ENCODE measurements around the gene MINPP1.

MINPP1 gene

DNA sequence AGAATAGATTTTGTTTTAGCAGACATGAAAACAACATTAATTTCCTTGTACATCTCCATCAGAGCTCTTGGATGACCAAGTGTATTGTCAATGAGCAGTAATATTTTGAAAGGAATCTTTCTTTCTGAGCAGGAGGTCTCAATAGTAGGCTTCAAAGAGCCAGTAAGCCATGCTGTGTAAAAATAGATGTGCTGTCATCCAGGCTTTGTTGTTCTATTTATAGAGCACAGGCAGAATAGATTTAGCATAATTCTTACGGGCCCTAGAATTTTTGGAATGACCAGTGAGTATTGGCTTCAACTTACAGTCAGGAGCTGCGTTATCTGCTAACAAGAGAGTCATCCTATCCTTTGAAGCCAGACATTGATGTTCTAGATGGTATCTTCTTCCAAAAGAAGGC lies 19.0 kb downstream of the MINPP1 start:
- DNase-seq (ENCODE audit: low read depth in 2 of 2): no peak

DNA sequence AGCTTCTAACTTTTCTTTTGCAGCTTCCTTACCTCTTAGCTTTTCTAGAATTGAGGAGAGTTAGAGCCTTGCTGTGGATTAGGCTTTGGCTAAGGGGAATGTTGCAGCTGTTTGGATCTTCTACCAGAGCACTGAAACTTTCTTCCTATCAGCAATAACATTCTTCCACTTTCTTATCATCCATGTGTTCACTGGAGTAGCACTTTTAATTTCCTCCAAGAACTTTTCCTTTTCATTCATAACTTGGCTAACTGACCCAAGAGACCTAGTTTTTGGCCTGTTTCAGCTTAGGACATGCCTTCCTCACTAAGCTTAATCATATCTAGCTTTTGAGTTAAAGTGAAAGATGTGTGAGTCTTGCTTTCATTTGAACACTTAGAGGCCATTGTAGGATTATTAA lies 19.6 kb downstream of the MINPP1 start:
- DNase-seq (ENCODE audit: low read depth in 2 of 2): no peak

DNA sequence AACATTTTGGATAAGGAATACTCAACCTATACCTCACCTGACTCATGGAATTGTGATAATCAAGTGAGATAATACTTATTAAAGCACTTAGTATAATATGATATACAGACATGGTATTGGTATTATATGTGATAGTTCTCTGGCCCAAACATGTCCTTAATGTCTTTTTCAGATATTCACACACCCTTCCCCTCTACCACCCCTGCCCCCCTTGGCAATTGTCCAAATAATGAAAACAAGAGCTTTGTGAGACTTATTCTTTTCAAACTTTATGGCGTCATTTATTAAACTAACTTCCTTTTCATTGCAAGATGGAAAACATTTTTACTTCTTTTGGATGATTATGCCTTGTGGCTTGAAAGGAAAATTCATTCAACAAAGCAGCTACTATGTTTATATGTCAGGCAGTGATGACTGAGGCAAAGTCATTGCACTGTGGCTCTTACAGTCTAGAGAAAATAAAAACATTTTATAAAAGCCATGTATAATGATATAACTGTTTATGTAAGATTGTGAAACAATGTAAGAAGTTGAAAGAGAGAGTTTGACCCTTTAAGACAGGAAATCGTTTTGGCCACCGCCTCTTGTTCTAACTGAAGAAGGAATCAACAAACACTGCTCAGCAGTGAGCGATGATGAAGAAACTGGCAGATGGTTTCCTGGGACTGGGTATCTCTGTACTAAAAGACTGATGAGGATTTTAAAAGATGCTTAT lies 27.4 kb downstream of the MINPP1 start:
- no peak for DNase-seq (ENCODE audit: low read depth in 2 of 2)

DNA sequence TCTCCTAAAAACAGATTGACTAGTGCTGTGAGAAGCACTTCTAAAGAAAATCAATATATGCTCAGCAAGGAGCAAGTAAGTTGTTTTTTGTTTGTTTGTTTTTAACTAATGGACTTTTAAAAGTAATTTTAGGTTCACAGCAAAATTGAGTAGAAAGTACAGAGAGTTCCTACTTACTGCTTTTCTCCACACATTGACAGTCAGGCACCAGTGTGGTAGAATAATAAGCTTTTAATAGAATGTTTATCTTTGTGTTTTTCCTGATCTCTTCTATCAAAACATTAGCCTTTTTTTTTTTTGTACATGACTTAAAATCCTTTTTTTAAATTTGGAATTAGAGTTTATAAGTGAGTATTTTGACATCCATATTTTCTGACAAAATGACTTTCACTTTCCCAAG lies 28.0 kb downstream of the MINPP1 start:
- no peak for DNase-seq (ENCODE audit: low read depth in 2 of 2)

DNA sequence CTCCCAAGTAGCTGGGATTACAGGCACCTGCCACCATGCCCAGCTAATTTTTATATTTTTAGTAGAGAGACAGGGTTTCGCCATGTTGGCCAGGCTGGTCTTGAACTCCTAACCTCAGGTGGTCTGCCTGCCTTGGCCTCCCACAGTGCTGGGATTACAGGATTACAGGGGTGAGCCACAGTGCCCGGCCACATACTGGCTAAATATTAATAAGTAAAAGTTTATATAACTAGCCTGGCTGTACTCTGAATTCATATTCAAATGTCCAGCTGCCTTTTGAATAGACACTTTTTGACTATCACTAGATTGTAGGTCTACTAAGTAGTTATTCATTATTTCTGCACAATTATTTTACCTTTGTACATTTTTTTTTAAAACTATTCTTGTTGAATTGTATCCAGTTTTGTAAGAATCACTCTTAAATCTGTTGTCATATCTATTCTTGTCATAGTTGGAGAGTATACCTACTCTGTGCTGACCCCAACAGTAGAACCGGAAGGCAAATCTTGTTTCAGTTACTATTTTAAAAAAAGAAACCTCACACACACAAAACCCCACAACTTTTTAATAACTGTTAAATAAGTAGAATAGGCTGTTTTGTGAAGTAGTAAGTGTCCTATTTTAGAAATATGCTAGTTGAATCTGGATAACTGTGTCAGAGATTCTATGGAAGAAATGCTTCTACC lies 29.6 kb downstream of the MINPP1 start:
- DNase-seq (ENCODE audit: low read depth in 2 of 2): no peak

DNA sequence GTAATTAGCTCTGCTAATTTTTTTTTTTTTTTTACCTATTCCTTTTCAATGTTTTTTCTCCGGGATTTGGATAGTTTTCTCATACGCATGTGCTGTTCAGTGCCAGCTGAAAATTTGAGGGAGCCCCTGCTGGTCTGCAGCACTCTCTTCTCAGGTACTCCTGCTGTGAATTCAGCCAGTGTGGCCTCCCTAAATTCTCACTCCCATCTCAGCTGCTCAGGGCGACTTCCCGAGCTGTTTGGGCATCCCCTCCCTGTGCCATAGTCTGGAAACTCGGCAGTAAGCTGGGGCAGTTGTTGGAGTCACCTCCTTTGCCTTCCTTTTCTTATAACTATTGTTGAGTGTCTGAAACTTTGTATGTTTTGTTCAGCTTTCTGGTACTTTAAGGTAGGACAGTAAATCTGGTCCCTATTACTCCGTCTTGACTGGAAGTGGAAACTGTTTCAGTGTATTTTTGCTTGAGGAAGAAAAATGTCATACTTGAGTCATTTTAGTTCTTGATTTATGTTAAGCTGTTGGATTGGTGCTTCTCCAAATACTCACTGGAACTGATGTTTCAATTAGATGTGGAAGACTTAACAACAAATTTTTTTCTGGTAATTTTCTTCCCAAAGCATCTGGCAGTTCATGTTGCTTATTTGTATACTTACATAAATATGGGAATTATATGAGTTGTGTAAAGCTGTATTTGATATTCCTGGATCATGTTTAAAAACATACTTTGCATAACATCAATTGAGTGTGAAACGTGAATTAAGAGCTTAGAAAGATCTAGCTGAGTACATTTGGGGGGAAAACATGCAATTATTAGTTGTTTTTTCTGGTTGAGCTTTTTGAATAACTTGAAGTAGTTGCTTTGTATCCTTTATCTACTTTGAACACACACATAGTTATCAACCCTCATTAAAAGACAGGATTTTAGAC lies 33.7 kb downstream of the MINPP1 start:
- DNase-seq (ENCODE audit: low read depth in 2 of 2): no peak

DNA sequence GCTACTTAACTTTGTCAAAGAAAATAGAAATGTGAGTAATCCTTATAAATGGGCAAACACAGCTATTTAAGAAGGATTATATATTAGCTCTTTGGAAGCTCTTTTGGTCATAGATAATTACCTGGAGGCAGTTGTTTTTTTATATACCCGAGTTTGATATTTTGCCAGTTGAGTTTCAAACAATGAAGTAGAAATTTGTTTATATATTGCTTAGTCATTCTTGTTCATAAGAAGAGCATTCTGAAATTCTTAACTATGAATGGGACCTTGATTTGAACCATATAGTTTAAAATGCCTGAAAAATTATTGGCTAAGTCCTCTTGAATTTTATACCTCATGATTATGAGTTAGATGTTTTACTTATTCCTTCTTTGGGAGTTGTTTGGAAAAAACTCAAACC lies 36.4 kb downstream of the MINPP1 start:
- no peak for DNase-seq (ENCODE audit: low read depth in 2 of 2)

DNA sequence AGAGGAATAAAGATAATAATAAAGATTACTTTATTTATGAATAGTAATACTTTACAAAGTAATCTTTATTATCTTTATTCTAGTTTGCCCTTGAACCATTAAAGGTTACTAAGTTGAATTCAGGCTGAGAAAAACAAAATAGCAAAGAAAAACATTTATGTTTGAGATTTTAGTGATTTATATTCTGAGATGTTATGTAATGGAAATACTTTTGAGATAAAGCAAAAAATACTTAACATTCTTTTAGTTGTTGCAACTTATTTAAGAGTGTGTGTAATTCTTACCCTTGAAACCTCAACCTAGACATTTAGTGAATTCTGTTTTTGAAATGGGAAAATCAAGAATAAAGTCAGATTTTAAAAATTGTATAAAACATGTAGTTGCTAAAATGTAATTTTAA lies 40.0 kb downstream of the MINPP1 start:
- DNase-seq (ENCODE audit: low read depth in 2 of 2): no peak

DNA sequence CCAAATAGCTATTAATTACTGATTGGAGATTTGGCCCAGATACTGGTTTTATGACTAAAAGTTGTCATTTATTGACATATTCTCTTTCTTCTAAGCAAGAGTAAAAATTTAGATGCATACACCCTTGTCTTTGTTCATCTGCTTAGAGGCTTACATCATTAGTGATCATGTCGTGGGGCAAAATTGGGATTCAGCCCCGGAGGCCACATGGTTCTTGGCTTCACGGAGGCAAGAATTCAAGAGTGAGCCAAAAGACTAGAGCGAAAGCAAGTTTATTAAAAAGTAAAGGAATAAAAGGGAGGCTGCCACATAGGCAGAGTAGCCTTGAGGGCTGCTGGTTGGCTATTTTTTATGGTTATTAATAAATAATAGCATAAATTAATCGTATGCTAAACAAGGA lies 41.1 kb downstream of the MINPP1 start:
- DNase-seq (ENCODE audit: low read depth in 2 of 2): no peak

DNA sequence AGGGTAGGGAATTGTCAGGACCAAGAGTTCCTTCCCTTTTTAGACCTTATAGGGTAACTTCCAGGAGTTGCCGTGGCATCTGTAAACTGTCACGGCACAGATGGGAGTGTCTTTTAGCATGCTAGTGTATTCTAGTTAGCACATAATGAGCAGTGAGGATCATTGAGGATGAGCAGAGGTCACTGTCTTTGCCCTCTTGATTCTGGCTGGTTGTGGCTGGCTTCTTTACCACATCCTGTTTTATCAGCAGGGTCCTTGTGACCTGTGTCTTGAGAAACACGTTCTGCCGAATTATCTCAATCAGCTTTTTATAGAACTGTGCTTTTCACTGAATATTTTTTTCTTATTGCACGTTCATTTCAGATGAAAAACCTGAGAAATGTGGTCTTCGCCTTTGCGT lies 41.5 kb downstream of the MINPP1 start:
- no peak for DNase-seq (ENCODE audit: low read depth in 2 of 2)

DNA sequence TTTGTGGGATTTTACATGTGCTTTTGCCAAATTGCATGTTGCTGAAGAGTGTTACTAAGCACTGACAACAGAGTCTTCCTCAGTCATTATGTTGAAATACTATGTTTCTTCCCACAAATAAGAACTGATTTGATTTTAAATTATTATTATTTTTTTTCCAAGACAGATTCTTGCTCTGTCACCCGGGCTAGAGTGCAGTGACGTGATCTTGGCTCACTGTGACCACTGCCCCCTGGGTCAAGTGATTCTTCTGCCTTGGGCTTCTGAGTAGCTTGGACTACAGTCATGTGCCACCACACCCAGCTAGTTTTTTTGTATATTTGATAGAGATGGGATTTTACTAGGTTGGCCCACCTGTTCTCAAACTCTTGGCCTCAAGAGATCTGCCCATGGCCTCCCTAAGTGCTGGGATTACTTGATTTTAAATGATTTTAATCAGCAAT lies 42.3 kb downstream of the MINPP1 start:
- DNase-seq (ENCODE audit: low read depth in 2 of 2): no peak

DNA sequence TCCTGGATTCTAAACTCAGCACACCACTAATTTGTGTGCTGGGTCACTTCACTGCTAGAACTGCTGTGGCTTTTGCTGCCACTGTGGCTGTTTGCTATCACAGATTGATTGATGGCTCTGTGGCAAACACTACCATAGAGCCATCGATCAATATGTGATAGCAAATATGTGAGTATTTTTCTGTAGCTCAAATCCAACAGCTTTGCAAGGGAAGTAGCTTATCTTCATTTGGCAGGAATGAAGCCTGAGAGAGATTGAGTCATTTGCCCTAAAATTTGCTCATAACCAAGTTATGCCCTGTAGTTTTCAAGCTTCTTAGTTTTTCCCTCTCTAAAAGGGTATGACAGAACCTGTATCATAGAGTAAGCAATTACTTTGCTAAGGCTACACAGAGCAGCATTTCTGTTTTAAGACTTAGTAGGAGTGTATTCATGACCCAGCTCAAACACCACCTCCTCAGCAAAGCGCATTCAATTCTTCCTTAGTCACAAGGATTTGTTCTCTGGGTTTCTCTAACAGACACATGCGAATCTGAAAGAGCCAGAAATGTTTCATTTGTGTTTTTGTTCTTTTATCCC lies 43.1 kb downstream of the MINPP1 start:
- DNase-seq (ENCODE audit: low read depth in 2 of 2): no peak

DNA sequence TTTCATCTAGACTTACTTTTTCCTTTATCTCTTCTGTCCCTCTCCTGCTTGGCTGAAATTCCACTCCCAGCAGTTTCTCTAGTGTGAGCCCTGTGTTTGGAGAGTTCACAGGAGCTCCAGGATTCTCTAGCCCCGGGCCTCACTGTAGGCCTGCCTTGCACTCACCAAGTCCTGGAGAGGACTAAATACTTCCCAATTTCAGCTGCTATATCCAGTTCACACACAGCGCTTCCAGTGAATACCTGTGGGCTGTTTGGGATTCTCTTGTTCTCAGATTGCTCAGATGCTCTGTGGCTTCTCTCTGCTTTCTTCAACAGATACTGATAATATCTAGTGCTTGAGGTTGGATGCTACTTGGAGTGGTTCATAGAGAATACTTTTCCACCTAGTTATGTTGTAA lies 46.0 kb downstream of the MINPP1 start:
- DNase-seq (ENCODE audit: low read depth in 2 of 2): no peak

DNA sequence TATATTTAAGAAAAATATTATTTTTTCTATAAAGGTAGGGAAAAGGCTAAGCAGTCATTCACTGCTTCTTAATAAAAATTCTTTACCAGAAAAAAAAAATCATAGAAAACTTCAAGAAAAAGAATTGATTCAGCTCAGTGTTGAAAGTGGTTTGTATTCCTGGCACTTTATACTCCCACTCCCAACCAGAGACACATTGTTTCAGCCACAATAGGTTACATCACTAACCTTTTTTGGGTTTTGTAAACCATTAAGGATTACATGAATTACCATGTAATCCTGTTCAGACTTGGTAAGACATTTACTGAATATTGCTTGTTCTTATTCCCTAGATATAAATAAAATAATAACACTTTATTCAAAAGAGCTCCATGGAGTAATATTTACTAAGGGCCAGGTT lies 46.6 kb downstream of the MINPP1 start:
- DNase-seq (ENCODE audit: low read depth in 2 of 2): no peak

DNA sequence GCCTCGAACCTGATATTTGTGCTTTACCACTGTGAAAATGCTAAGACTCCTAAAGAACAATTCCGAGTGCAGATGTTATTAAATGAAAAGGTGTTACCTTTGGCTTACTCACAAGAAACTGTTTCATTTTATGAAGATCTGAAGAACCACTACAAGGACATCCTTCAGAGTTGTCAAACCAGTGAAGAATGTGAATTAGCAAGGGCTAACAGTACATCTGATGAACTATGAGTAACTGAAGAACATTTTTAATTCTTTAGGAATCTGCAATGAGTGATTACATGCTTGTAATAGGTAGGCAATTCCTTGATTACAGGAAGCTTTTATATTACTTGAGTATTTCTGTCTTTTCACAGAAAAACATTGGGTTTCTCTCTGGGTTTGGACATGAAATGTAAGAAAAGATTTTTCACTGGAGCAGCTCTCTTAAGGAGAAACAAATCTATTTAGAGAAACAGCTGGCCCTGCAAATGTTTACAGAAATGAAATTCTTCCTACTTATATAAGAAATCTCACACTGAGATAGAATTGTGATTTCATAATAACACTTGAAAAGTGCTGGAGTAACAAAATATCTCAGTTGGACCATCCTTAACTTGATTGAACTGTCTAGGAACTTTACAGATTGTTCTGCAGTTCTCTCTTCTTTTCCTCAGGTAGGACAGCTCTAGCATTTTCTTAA lies 47.7 kb downstream of the MINPP1 start:
- no peak for DNase-seq (ENCODE audit: low read depth in 2 of 2)

DNA sequence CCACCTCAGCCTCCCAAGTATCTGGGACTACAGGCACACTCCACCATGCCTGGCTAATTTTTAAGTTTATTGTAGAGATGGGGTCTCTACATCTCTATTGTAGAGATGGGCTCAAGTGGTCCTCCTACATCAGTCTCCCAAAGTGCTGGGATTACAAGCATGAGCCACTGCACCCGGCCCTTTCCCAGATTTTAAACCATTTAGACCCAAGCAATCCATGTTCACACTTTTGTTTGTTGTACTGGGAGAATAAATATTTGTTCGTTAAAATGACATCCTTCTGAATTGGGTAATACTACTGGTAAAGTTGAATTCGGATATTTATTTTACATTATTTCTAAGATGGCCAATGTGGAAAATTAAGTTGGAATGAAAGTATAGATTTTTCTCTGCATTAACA lies 52.7 kb downstream of the MINPP1 start:
- DNase-seq (ENCODE audit: low read depth in 2 of 2): no peak

DNA sequence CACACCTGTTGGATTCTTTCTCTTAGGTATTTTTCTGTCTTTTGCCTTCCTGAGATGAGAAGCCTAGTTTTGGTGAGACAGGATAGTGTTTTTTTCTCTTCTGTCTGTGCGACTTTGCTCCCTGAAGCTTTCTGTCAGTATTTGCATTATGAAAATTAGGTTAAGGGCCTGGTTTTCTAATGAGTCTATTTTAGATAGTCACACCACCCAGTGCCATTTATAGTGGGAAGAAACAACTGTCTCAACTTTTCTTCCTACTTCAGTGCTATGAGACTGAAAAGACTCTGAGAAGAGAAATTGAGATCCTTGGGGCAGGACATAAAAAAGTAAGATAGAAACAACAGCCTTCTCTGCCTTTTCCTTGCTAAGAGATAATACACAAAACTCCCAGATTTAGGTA lies 53.6 kb downstream of the MINPP1 start:
- no peak for DNase-seq (ENCODE audit: low read depth in 2 of 2)

DNA sequence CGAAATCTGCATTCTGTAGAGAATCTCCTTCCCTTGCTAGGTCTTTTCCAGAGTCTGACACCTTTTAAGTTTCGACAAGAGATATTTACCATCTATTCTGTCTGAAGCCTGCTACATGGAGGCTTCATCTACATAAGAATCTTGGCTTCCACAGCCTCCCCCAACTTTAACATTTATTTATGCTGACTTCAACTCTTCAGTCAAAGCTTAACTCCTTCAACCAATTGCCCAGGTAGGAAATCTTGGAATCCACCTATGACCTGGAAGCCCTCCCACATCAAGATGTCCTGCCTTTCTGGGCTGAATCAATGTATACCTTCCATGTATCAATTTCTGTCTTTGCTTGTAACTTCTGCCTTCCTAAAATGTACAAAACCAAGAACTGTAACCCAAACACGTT lies 54.7 kb downstream of the MINPP1 start:
- DNase-seq (ENCODE audit: low read depth in 2 of 2): no peak

DNA sequence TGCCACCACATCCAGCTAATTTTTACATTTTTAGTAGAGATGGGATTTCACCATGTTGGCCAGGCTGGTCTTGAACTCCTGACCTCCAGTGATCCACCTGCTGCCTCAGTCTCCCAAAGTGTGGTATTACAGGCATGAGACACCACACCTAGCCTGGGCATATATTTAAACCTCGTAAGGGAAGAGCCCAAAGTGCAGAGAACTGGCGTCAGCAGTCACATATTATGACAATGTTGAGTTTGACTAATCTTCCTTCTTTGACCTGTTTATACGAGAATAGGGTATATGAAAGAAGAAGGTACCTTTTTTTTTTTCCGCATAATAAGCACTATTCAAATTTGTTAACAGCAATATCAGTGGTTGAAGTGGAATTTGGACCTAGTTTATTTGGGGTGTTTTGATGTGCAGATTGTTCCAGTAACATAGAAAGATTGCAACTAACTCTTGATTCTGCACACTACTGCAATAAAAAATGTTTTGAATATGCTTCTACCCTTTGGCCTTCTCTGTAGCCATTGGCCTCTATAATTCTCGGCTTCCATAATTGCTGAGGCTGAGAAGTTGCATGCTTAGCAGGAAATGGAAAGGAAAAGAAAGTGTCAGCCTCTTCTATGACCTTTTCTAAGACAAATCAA lies 55.9 kb downstream of the MINPP1 start:
- DNase-seq (ENCODE audit: low read depth in 2 of 2): no peak

DNA sequence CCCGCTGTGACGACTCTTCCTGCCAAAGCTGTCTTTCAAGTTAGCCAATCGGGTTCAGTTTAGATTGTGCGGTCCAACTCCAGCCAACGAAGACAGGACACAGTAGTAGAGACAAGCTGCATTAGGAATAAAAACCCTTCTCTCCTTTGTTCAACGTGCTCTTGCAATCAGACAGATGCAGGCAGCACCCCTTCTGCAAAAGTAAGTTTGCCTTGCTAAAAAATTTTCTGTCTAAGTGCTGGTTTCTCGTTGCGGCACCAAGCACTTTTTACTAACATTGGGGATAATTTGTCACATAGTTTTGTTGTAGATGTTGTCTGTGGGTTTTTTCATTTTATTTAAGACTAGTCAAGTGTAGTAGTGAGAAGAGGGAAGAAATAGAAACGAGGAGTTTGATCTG lies 58.1 kb downstream of the MINPP1 start:
- DNase-seq (ENCODE audit: low read depth in 2 of 2): no peak

DNA sequence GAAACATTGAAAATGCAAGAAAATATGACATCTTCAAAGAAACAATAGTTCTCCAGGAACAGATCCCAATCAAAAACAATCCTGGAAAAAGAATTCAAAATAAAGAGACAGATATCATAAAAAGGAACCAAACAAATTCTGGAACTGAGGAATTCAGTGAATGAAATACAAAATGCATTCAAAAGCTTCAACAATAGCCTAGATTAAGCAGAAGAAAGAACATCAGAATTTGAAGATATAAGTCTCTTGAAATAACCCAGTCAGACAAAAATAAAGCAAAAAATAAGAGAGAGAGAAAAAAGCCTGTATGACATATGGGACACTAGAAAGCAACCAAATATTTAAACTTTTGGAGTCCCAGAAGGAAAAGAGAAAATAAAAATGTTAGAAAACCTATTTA lies 60.3 kb downstream of the MINPP1 start:
- no peak for DNase-seq (ENCODE audit: low read depth in 2 of 2)

Data from fibroblast of skin of left biceps (primary cell).